OCI-LY1 (cell line): Measurements from ENCODE around the gene QPRT.
"Not testable (repeated sequence)": the region's sequence is repeated elsewhere in the genome, so short reads cannot be mapped to it uniquely, and the experiment has no call there.

Experiments used
- H2AFZ ChIP-seq: fragments of 200-600 bp; sonication (generic), shearing (Covaris generic); 2 replicates; pipeline ENCODE4 v1.6.0; 2014; ENCODE audit warnings: antibody characterized with exemption, mild to moderate bottlenecking, low read length
- H3F3A ChIP-seq: fragments of 200-600 bp; sonication (generic), shearing (Covaris generic); 2 replicates; pipeline ENCODE4 v1.6.0; 2014; ENCODE audit warnings: mild to moderate bottlenecking, antibody characterized with exemption, low read length, moderate library complexity; ENCODE audit not compliant: insufficient read depth
- H3K27ac ChIP-seq: fragments of 200-600 bp; sonication (generic); 2 replicates; pipeline ENCODE4 v1.5.1; 2014; ENCODE audit warnings: low read length, mixed run types, mild to moderate bottlenecking, low read depth; ENCODE audit not compliant: poor library complexity, severe bottlenecking
- H3K27me3 ChIP-seq: fragments of 200-600 bp; sonication (generic); 2 replicates; pipeline ENCODE4 v1.6.0; 2014; ENCODE audit warnings: antibody characterized with exemption, mild to moderate bottlenecking, low read length, moderate library complexity; ENCODE audit not compliant: insufficient read depth
- H3K36me3 ChIP-seq: fragments of 200-600 bp; sonication (generic); 2 replicates; pipeline ENCODE4 v1.6.1; 2014; ENCODE audit warnings: mild to moderate bottlenecking, antibody characterized with exemption, low read length, moderate library complexity, mixed read lengths; ENCODE audit not compliant: insufficient read depth
- H3K4me1 ChIP-seq: fragments of 200-600 bp; sonication (generic); 2 replicates; pipeline ENCODE4 v1.5.1; 2014; ENCODE audit warnings: mild to moderate bottlenecking, low read length, moderate library complexity; ENCODE audit not compliant: insufficient read depth, severe bottlenecking
- H3K4me2 ChIP-seq: fragments of 200-600 bp; sonication (generic), shearing (Covaris generic); 2 replicates; pipeline ENCODE4 v1.6.1; 2014; ENCODE audit warnings: low read length
- H3K4me3 ChIP-seq: fragments of 200-600 bp; sonication (generic); 2 replicates; pipeline ENCODE4 v1.5.1; 2014; ENCODE audit warnings: low read length, low read depth, mild to moderate bottlenecking, mixed read lengths; ENCODE audit not compliant: poor library complexity, severe bottlenecking
- H3K79me2 ChIP-seq: fragments of 200-600 bp; shearing (Covaris generic); 2 replicates; pipeline ENCODE4 v1.6.1; 2016; ENCODE audit warnings: mixed run types, low read length, mixed read lengths; ENCODE audit not compliant: insufficient read depth
- H3K9ac ChIP-seq: fragments of 200-600 bp; sonication (generic), shearing (Covaris generic); 2 replicates; pipeline ENCODE4 v1.6.1; 2014; ENCODE audit warnings: mild to moderate bottlenecking, low read length, mixed read lengths
- H3K9me2 ChIP-seq: fragments of 200-600 bp; sonication (generic), shearing (Covaris generic); 2 replicates; pipeline ENCODE4 v1.6.1; 2014; ENCODE audit warnings: low read depth, mild to moderate bottlenecking, low read length, mixed read lengths
- H3K9me3 ChIP-seq: fragments of 200-600 bp; shearing (Covaris generic); 2 replicates; pipeline ENCODE4 v1.6.1; 2014; ENCODE audit warnings: low read length, mixed read lengths
- H4K20me1 ChIP-seq: fragments of 200-600 bp; sonication (generic), shearing (Covaris generic); 2 replicates; pipeline ENCODE4 v1.6.0; 2016; ENCODE audit warnings: mild to moderate bottlenecking, low read length; ENCODE audit not compliant: insufficient read depth
- CTCF ChIP-seq: fragments of 200-600 bp; sonication (generic), shearing (Covaris generic); IDR thresholded peaks from 2 replicates; pipeline ENCODE4 v1.5.1; 2017; ENCODE audit warnings: mild to moderate bottlenecking, antibody characterized with exemption, low read length, moderate library complexity, mixed read lengths
- EZH2 ChIP-seq: fragments of 200-600 bp; sonication (generic), shearing (Covaris generic); IDR thresholded peaks from 2 replicates; pipeline ENCODE4 v1.8.0; 2017; ENCODE audit warnings: borderline replicate concordance, mixed run types, mild to moderate bottlenecking, antibody characterized with exemption, low read length, moderate library complexity, mixed read lengths

The QPRT gene

GRCh38 chr16:29705030-29705429 lies 26.1 kb downstream of the QPRT start:
- Histone ChIP-seq H3F3A (no peaks in the 10 kb centered on the region), H3K9ac (no peak overlapping the region), H3K79me2 (no peaks in the 10 kb centered on the region), H3K27ac (no peak overlapping the region), H4K20me1 (no peaks in the 10 kb centered on the region), H3K9me3 (0 out of 2 replicates have a peak, but pooled peaks cover 3% of the 10 kb centered on the region), H3K4me2 (no peak overlapping the region), H3K36me3 (no peaks in the 10 kb centered on the region), H3K27me3 (no peaks in the 10 kb centered on the region), H3K4me1 (peaks cover 47% of the 10 kb centered on the region), H3K4me3 (no peak overlapping the region), H2AFZ (no peak overlapping the region), H3K9me2 (no peaks in the 10 kb centered on the region)
- no peak for TF ChIP-seq CTCF
- TF ChIP-seq EZH2, result no peak

DNA sequence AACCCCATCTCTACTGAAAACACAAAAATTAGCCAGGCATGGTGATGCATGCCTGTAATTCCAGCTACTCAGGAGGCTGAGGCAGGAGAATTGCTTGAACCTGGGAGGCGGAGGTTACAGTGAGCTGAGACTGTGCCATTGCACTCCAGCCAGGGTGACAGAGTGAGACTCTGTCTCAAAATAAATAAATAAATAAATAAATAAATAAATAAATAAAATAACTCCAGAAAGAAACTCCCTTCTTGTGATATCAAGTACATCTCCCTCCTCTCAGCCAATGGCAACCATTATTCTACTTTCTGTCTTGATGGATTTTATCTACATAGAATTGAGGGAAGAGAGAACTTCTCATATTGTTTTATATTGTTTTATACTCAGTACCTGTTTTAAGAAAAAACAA lies 28.2 kb downstream of the QPRT start:
- H2AFZ ChIP-seq, H3K4me2 ChIP-seq, H4K20me1 ChIP-seq, H3K9ac ChIP-seq, H3K79me2 ChIP-seq, H3K9me3 ChIP-seq, H3K36me3 ChIP-seq, H3K4me3 ChIP-seq, H3F3A ChIP-seq, H3K27me3 ChIP-seq, H3K9me2 ChIP-seq: not testable (repeated sequence)
- Histone ChIP-seq H3K4me1 (peaks cover 45% of the 10 kb centered on the region), H3K27ac (peak overlapping the region; percentile 68)

DNA sequence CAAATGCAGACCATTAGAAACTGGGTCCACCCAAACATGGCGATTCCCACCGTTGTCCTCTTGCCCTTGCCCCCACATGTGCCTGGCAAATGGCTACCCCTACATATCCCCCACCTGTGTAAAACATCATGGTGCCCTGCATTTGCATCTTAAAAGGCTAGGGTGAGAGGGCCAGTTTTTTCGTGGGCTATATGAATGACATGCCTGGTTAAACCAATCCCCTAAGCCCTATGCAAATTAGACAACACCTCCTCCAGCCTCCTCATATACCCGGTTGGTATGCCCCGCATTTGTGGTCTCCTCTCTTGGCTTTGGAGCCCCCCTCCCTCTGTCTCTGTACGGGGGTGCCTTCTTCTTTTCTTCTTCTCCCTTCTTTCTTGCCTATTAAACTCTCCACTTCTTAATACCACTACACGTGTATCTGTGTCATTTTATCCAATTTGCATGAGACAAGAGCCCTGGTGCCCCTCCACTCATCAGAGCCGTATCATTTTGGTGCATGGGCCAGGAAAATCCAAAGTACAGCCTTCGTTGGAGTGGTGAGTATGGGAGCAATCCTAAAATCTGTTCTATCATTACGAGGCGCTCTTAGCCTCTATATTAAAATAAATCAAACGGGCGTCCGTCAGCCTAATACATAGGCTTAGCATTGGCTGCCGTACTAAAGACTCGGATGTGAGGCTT lies 30.1 kb downstream of the QPRT start:
- H3K4me3 ChIP-seq, result no peak overlapping the region
- H3K4me2 ChIP-seq, result no peak overlapping the region
- 0 out of 2 replicates have a peak, but pooled peaks cover 3% of the 10 kb centered on the region for H3K9me3 ChIP-seq
- no peaks in the 10 kb centered on the region for H3K79me2 ChIP-seq
- no peaks in the 10 kb centered on the region for H3F3A ChIP-seq
- H4K20me1 ChIP-seq, result no peaks in the 10 kb centered on the region
- H3K9me2 ChIP-seq, result no peaks in the 10 kb centered on the region
- no peaks in the 10 kb centered on the region for H3K27me3 ChIP-seq
- no peak for TF ChIP-seq CTCF
- TF ChIP-seq EZH2, result no peak
- H3K36me3 ChIP-seq, result no peaks in the 10 kb centered on the region
- H3K4me1 ChIP-seq, result peaks cover 31% of the 10 kb centered on the region
- H3K9ac ChIP-seq, result no peak overlapping the region
- H2AFZ ChIP-seq, result no peak overlapping the region
- no peak overlapping the region for H3K27ac ChIP-seq

- H3K9me2 ChIP-seq, H3F3A ChIP-seq, H3K27ac ChIP-seq, H3K79me2 ChIP-seq, H4K20me1 ChIP-seq, H3K36me3 ChIP-seq, H2AFZ ChIP-seq, H3K4me3 ChIP-seq, H3K9me3 ChIP-seq, H3K27me3 ChIP-seq, H3K4me2 ChIP-seq, H3K9ac ChIP-seq: not testable (repeated sequence)
- peaks cover 35% of the 10 kb centered on the region for H3K4me1 ChIP-seq
Measured at GRCh38 chr16:29709657-29710056, 30.7 kb downstream of the QPRT start.
